Left forelimb (tissue), 1 donor: ENCODE data around the gene MRTFA.

Experiments used
- DNase-seq: peaks from one replicate; pipeline ENCODE4 v3.0.0-alpha.2; 2018; ENCODE audit warnings: low spot score

Gene MRTFA

GRCh38 chr22:40428796-40429195, 207.7 kb downstream of the MRTFA start:
- no peak for DNase-seq

GRCh38 chr22:40426594-40427333, 209.8 kb downstream of the MRTFA start:
- DNase-seq, result no peak

- DNase-seq, result no peak
Observed at GRCh38 chr22:40425082-40425481, 211.4 kb downstream of the MRTFA start.

- DNase-seq, result no peak
Observed at GRCh38 chr22:40423882-40424640, 212.5 kb downstream of the MRTFA start.

GRCh38 chr22:40423310-40423688, 213.2 kb downstream of the MRTFA start:
- DNase-seq, result no peak

- no peak for DNase-seq
Observed at GRCh38 chr22:40422558-40423309, 213.8 kb downstream of the MRTFA start.

GRCh38 chr22:40421941-40422340, 214.6 kb downstream of the MRTFA start:
- no peak for DNase-seq

GRCh38 chr22:40421082-40421350, 215.5 kb downstream of the MRTFA start:
- DNase-seq, result no peak

- DNase-seq, result no peak
Observed at GRCh38 chr22:40420341-40421081, 216.0 kb downstream of the MRTFA start.

- no peak for DNase-seq
Observed at GRCh38 chr22:40419718-40420117, 216.8 kb downstream of the MRTFA start.

- no peak for DNase-seq
Observed at GRCh38 chr22:40418366-40419201, 217.9 kb downstream of the MRTFA start.

GRCh38 chr22:40417881-40418280, 218.6 kb downstream of the MRTFA start:
- no peak for DNase-seq

GRCh38 chr22:40417041-40417440, 219.5 kb downstream of the MRTFA start:
- DNase-seq, result no peak

- no peak for DNase-seq
Observed at GRCh38 chr22:40416636-40417035, 219.9 kb downstream of the MRTFA start.

- DNase-seq, result no peak
Observed at GRCh38 chr22:40416267-40416570, 220.3 kb downstream of the MRTFA start.

- DNase-seq, result no peak
Observed at GRCh38 chr22:40415531-40416266, 220.8 kb downstream of the MRTFA start.

- no peak for DNase-seq
Observed at GRCh38 chr22:40414838-40415505, 221.5 kb downstream of the MRTFA start.

- no peak for DNase-seq
Observed at GRCh38 chr22:40414311-40414710, 222.2 kb downstream of the MRTFA start.

- no peak for DNase-seq
Observed at GRCh38 chr22:40413873-40414272, 222.6 kb downstream of the MRTFA start.

GRCh38 chr22:40412441-40412840, 224.1 kb downstream of the MRTFA start:
- DNase-seq, result no peak
